GM10248 (cell line): Measurements from ENCODE around the gene KIF3B.

Experiments used
- CTCF ChIA-PET: fragments of 300-600 bp; sonication (Branson Sonifier 250); formaldehyde crosslinking; extraction: SDS; loops from one replicate; lab custom pipeline; 2021; ENCODE audit warnings: antibody characterized with exemption; lab: Yijun Ruan, JAX
- POLR2A ChIA-PET: fragments of 350-650 bp; sonication (Branson Sonifier 250); formaldehyde crosslinking; extraction: SDS; loops from one replicate; lab custom pipeline; 2020; ENCODE audit warnings: antibody characterized with exemption; lab: Yijun Ruan, JAX
- DNase-seq: peaks from one replicate; pipeline ENCODE4 v3.0.0; 2012; ENCODE audit errors: extremely low spot score
- TF ChIP-seq, protein P1 (sequence below): IDR thresholded peaks from 2 replicates; pipeline ENCODE4 v1.5.1; 2012; ENCODE audit warnings: mild to moderate bottlenecking, low read depth; ENCODE audit errors: extremely low read depth, missing control alignments, control extremely low read depth

Gene KIF3B

DNA sequence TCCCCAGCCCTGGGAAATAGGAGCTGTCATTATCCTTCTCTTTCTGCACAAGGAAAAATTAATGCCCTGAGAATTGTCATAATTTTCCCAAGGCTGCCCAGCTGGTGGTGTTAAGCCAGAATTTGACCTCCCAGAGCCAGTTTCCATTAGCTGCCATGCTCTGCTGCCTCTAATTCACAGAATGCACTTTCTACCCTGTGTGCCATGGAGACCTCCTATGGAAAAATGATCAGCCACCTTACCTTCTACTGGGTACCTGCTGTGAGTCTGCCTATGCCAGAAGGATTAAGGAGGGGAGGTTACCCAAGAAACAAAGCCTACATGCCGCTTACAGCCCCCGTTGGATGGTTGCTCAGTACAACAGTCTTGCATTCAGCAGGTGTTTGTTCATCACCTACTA is 40.6 kb upstream of the KIF3B start:
- CTCF ChIA-PET = no interaction called here
- POLR2A ChIA-PET = no interaction called here
- TF ChIP-seq, protein P1, sequence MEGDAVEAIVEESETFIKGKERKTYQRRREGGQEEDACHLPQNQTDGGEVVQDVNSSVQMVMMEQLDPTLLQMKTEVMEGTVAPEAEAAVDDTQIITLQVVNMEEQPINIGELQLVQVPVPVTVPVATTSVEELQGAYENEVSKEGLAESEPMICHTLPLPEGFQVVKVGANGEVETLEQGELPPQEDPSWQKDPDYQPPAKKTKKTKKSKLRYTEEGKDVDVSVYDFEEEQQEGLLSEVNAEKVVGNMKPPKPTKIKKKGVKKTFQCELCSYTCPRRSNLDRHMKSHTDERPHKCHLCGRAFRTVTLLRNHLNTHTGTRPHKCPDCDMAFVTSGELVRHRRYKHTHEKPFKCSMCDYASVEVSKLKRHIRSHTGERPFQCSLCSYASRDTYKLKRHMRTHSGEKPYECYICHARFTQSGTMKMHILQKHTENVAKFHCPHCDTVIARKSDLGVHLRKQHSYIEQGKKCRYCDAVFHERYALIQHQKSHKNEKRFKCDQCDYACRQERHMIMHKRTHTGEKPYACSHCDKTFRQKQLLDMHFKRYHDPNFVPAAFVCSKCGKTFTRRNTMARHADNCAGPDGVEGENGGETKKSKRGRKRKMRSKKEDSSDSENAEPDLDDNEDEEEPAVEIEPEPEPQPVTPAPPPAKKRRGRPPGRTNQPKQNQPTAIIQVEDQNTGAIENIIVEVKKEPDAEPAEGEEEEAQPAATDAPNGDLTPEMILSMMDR = no peak
- no peak for DNase-seq

DNA sequence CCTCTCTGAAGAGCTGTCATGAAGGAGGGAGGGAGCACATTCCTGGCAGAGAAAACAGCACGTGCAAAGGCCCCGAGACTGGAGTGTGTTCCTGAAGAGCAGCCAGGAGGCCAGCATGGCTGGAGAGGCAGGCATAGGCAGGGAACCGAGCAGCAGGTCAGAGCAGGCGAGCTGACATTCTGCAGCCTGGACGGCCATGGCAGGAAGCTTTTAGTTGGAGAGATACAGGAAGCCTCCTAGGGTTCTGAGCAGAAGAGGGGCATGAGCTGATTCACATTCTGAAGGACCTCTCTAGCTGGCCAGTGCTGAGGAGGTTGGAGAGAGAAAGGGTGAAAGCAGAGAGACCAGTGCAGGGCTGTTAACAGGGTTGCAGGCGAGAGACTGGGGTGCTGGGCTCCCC is 40.0 kb upstream of the KIF3B start:
- CTCF ChIA-PET = no interaction called here
- TF ChIP-seq, protein P1 = no peak
- POLR2A ChIA-PET = no interaction called here
- no peak for DNase-seq

DNA sequence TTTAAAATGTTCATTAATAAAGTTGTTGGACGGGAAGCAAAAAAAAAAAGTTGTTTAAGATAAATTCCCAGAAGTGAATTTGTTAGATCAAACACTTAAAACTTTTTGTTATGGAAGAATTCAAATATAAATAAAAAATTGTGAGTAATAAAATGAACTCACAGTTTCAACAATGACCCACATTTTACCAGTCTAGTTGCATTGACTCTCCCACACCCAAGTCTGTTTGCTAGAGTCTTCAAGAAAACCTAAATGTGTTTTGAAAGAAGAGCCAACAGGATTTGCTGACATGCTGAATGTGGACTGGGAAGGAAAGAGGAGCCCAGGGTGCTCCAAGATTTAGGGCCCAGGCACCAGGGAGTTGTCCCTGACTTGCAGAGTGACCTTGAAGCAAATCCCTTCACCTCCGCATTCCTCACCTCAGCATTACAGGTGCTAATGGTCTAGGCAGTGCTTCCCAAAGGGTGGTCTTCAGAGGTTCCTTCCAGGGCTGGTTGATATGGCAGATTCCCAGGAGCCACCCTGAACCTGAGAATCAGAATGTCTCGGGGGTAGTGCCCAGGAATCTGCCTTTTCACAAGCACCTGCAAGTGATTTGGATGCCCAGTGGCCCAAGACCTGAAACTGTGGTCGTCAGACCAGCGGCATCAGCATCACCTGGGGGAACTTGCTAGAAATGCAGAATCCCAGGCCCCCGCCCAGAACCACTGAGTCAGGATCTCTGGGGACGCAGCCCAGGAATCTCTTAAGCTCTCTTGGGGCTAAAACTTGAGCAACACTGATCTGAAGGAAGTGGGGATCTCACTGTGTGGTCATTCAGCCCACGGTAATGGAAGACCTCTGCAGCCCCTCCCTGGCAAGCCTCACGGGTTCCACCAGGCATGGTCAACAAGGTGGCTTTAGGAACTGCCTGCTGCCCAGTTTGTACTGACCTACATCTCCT is 38.7 kb upstream of the KIF3B start:
- DNase-seq = no peak
- TF ChIP-seq, protein P1 = no peak
- ChIA-PET CTCF (interaction anchor here (1.7 kb wide), 1 partner anchor 14 kb away, joined by 5 read pairs; no protein-coding TSS in a partner anchor), POLR2A (interaction anchor here (0.6 kb wide), 1 partner anchor 136 kb away, joined by 4 read pairs; no protein-coding TSS in a partner anchor)

DNA sequence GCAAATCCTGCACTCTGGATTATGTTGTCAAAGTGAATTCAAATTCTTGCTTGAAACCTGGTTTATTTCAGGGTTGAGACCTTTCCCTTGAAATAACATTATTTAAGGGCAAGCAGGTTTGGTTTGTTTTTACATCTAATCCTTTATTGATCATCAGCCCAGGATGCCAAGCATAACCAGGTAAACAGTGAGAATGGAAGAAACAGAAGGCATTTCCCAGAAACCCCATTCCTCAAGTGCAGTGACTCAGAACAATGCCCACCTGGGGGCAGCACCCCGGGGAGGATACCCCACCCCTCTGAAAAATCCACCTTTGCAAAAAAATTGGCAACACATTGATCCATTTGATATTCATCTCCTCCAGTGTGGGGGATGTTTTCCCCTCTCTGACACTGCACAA is 37.2 kb upstream of the KIF3B start:
- DNase-seq = no peak
- TF ChIP-seq, protein P1 = peak; percentile 17
- CTCF ChIA-PET = interaction anchor here (0.9 to 1.7 kb wide), 3 partner anchors 10 to 13 kb away, joined by 3 to 5 read pairs (median 3); no protein-coding TSS in a partner anchor
- POLR2A ChIA-PET = no interaction called here

DNA sequence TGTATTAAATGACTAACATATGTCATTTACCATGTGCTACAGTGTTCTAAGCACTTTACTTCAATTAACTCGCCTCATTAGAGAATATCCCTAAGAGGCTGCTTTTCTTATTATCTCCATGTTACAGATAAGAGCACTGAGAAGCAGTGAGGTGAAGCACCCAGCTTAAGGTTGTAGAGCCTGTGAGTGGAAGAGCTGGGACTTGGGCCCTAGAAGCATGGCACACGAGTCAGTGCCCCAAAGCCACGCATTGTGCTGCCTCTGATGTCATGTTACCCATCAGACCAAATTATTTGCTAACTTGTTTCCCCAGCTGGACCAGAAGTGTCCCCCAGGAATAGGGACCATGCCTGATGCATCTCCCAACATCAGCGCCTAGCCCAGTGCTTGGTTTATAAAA is 35.6 kb upstream of the KIF3B start:
- TF ChIP-seq, protein P1 = no peak
- ChIA-PET POLR2A (no interaction called here), CTCF (interaction anchor here (1.3 kb wide), 1 partner anchor 13 kb away, joined by 3 read pairs; no protein-coding TSS in a partner anchor)
- no peak for DNase-seq

DNA sequence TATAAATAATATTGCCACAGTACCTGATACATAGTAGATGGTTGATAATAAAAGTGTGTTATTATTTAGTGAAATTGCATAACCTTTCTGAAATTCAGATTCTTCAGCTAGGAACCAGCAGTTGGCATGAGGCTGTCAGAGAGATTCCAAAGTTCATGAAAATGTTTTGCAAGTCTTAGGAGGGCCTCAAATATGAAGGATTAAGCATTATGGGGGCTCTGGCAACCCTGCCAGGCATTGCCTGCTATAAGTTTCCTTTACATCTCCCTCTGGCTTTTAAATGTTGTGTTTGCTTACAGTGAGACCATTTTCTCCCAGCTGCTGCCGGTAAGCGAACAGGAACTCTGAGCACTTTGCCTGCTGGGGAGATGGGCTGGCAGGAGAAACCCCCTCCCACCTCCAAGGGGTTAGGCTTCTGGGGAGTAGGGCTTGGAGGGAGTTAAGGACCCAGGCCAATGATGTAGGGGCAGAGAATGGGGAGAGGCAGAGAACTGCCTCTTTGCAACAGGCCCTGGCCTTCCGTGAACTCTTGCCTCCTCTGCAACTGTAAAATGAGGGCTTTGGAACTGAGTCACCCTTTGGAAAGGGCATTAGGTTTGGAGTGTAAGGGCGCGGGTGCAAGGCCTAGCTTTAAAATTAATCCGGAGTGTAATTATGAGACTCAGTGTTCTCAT is 33.2 kb upstream of the KIF3B start:
- no peak for DNase-seq
- TF ChIP-seq, protein P1 = no peak
- CTCF ChIA-PET = interaction anchor here (1.0 kb wide), 1 partner anchor 29 kb away, joined by 3 read pairs; no protein-coding TSS in a partner anchor
- POLR2A ChIA-PET = interaction anchor here (0.6 kb wide), 1 partner anchor 126 kb away, joined by 7 read pairs; no protein-coding TSS in a partner anchor
